Keratinocyte (primary cell): ENCODE data around the gene HSD11B1L. TPM values are rescaled to one million over a fixed set of nuclear protein-coding genes. Genes with fewer than 3 reads are reported as not detected.

Source experiments
- DNase-seq: peaks from one replicate; pipeline ENCODE4 v3.0.0-alpha.2; 2011; ENCODE audit warnings: low read depth, missing footprints, low spot score
- FAIRE-seq: peaks from 2 replicates; lab custom pipeline; 2011; peaks lifted over from hg19 to GRCh38; lab: Jason Lieb, UNC
- H2AFZ ChIP-seq: 2 replicates; pipeline ENCODE4 v1.6.0; 2012; ENCODE audit warnings: low read length, control low read depth, inconsistent platforms; ENCODE audit not compliant: control insufficient read depth
- H3K27ac ChIP-seq: 2 replicates; pipeline ENCODE4 v1.5.1; 2011; ENCODE audit warnings: low read length; ENCODE audit not compliant: control insufficient read depth, insufficient read depth
- H3K27me3 ChIP-seq: 3 replicates; pipeline ENCODE4 v1.6.0; 2011; ENCODE audit warnings: low read length; ENCODE audit not compliant: control insufficient read depth, insufficient read depth; ENCODE audit errors: extremely low read depth
- H3K36me3 ChIP-seq, 2 experiments: 2 replicates in 1 of 2; 3 replicates in 1 of 2; pipeline ENCODE4 v1.5.1; 2011; ENCODE audit warnings: low read length in 2 of 2, mild to moderate bottlenecking in 1 of 2; ENCODE audit not compliant: control insufficient read depth in 2 of 2, insufficient read depth in 2 of 2; ENCODE audit errors: extremely low read depth in 1 of 2
- H3K4me1 ChIP-seq: 3 replicates; pipeline ENCODE4 v1.5.1; 2011; ENCODE audit warnings: low read length; ENCODE audit not compliant: control insufficient read depth, insufficient read depth; ENCODE audit errors: extremely low read depth
- H3K4me2 ChIP-seq: 3 replicates; pipeline ENCODE4 v1.6.0; 2011; ENCODE audit warnings: low read depth, low read length; ENCODE audit not compliant: control insufficient read depth, insufficient read depth; ENCODE audit errors: extremely low read depth
- H3K4me3 ChIP-seq, 3 experiments: fragments of 200-600 bp in 1 of 3; sonication (generic) in 1 of 3; 2 replicates in 2 of 3; 3 replicates in 1 of 3; pipeline ENCODE4 v1.5.1; 2011 to 2016; ENCODE audit warnings: low read length in 3 of 3, mild to moderate bottlenecking in 3 of 3, control low read depth in 2 of 3, inconsistent platforms in 1 of 3, low read depth in 1 of 3, mixed read lengths in 1 of 3, mixed run types in 1 of 3, moderate library complexity in 1 of 3; ENCODE audit not compliant: control insufficient read depth in 2 of 3, insufficient read depth in 2 of 3; ENCODE audit errors: extremely low read depth in 1 of 3
- H3K79me2 ChIP-seq: 2 replicates; pipeline ENCODE4 v1.6.0; 2012; ENCODE audit warnings: low read length; ENCODE audit not compliant: control insufficient read depth, insufficient read depth
- H3K9ac ChIP-seq: 3 replicates; pipeline ENCODE4 v1.6.0; 2011; ENCODE audit warnings: low read length; ENCODE audit not compliant: control insufficient read depth, insufficient read depth; ENCODE audit errors: extremely low read depth
- H3K9me1 ChIP-seq: 3 replicates; pipeline ENCODE4 v1.6.0; 2011; ENCODE audit warnings: low read length; ENCODE audit not compliant: control insufficient read depth, insufficient read depth; ENCODE audit errors: extremely low read depth
- H3K9me3 ChIP-seq: 2 replicates; pipeline ENCODE4 v1.5.1; 2012; ENCODE audit warnings: low read depth, low read length; ENCODE audit not compliant: control insufficient read depth
- H4K20me1 ChIP-seq: 3 replicates; pipeline ENCODE4 v1.6.0; 2011; ENCODE audit warnings: low read length; ENCODE audit not compliant: control insufficient read depth, insufficient read depth; ENCODE audit errors: extremely low read depth
- CTCF ChIP-seq, 3 experiments: IDR thresholded peaks in 1 of 3; conservative IDR thresholded peaks in 1 of 3; optimal IDR thresholded peaks in 1 of 3; 2 replicates in 2 of 3; 3 replicates in 1 of 3; pipeline versions ENCODE3 to v1.5.1; 2011; ENCODE audit warnings: low read length in 3 of 3, mild to moderate bottlenecking in 3 of 3, moderate library complexity in 2 of 3, control low read depth in 1 of 3, inconsistent platforms in 1 of 3; ENCODE audit not compliant: insufficient read depth in 2 of 3; ENCODE audit errors: extremely low read depth in 1 of 3
- EZH2 ChIP-seq: IDR thresholded peaks from one replicate; pipeline ENCODE4 v1.6.1; 2012; ENCODE audit warnings: inconsistent platforms, mild to moderate bottlenecking, low read length, moderate library complexity
- dilution Hi-C: fragments of 300-500 bp; cut with MboI; formaldehyde crosslinking; loops from one replicate; pipeline ENCODE4 v1.7.0; 2020; ENCODE audit warnings: low sequenced_read_pairs; ENCODE audit not compliant: extremely low pct_ligation_motif_present
- polyA plus RNA-seq, 5 experiments: library from polyadenylated mRNA; depleted of rRNA in 3 of 5; stranded (reverse) in 3 of 5; stranded (forward) in 1 of 5; unstranded in 1 of 5; fragments of >200 nt; gene quantifications; 1 replicate in 1 of 5; 2 replicates in 3 of 5; 3 replicates in 1 of 5; pipeline versions ENCODE4 v1.2.1 to v1.2.3, GENCODE V29; 2011 to 2012; ENCODE audit warnings: missing spikeins in 2 of 5, low read depth in 1 of 5, low replicate concordance in 1 of 5

Gene HSD11B1L
- polyA plus RNA-seq, 1 donor (not counting 4 experiments of a cell fraction or from before 2014, with no cell fraction given): 3.7 TPM

- DNase-seq: no peak
- no peak overlapping the region for H3K4me2 ChIP-seq
- no peak overlapping the region for H3K4me3 ChIP-seq
- H3K27me3 ChIP-seq: no peaks in the 10 kb centered on the region
- peaks cover 10% of the 10 kb centered on the region for H3K79me2 ChIP-seq
- no peak overlapping the region for H3K9ac ChIP-seq
- peaks cover 4% of the 10 kb centered on the region for H4K20me1 ChIP-seq
- FAIRE-seq: no peak
- no peaks in the 10 kb centered on the region for H3K9me3 ChIP-seq
- no peak overlapping the region for H2AFZ ChIP-seq
- TF ChIP-seq CTCF (optimal IDR thresholded peaks at IDR 0.05 in 1 of 3, IDR thresholded peaks at IDR 0.05 in 1 of 3, conservative IDR thresholded peaks at IDR 0.05 in 1 of 3; ENCODE audit: extremely low read depth in 1 of 3, insufficient read depth in 2 of 3, low read length in 3 of 3): no peak
- no peak for TF ChIP-seq EZH2
- dilution Hi-C loops: no loop called here
- no peaks in the 10 kb centered on the region for H3K4me1 ChIP-seq
- no peak overlapping the region for H3K27ac ChIP-seq
- no peaks in the 10 kb centered on the region for H3K9me1 ChIP-seq
- H3K36me3 ChIP-seq: peaks cover 47 to 72% of the 10 kb centered on the region in 2 experiments
Measured at GRCh38 chr19:5652261-5652660, 28.6 kb upstream of the HSD11B1L start.

DNA sequence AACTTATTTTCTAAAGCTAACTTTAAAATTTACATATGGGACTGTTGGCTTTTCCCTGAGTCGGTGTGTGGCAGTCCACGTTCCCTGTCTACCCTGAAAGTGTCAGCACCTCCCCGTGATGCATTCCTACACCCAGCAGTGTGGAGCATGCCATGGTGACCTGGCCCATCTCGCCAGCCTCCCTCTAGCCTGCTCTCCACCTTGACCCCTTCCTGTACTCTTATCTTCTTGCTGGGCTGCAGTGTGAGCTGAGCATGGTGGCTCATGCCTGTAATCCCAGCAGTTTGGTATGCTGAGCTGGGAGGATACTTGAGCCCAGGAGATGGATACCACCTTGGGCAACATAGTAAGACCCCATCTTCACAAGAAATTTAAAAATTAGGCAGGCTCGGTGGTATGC, 25.9 kb upstream of the HSD11B1L start:
- peaks cover 4% of the 10 kb centered on the region for H3K79me2 ChIP-seq
- FAIRE-seq (no peak), DNase-seq (no peak)
- no peaks in the 10 kb centered on the region for H3K27me3 ChIP-seq
- H3K4me3 ChIP-seq: no peak overlapping the region
- no peak overlapping the region for H2AFZ ChIP-seq
- no peak overlapping the region for H3K9ac ChIP-seq
- no peaks in the 10 kb centered on the region for H3K4me1 ChIP-seq
- no peaks in the 10 kb centered on the region for H3K9me3 ChIP-seq
- H3K9me1 ChIP-seq: no peaks in the 10 kb centered on the region
- H3K4me2 ChIP-seq: no peak overlapping the region
- H3K27ac ChIP-seq: no peak overlapping the region
- H3K36me3 ChIP-seq: peaks cover 43 to 62% of the 10 kb centered on the region in 2 experiments
- TF ChIP-seq EZH2: no peak
- TF ChIP-seq CTCF (optimal IDR thresholded peaks at IDR 0.05 in 1 of 3, IDR thresholded peaks at IDR 0.05 in 1 of 3, conservative IDR thresholded peaks at IDR 0.05 in 1 of 3; ENCODE audit: extremely low read depth in 1 of 3, insufficient read depth in 2 of 3, low read length in 3 of 3): no peak
- dilution Hi-C loops: no loop called here
- H4K20me1 ChIP-seq: peaks cover 1% of the 10 kb centered on the region
